Femur (tissue), 1 donor: ENCODE results near the gene FHOD1.
A peak's percentile ranks its signal among the peaks of the same experiment; 100 is the strongest.

Experiments
- DNase-seq: peaks from one replicate; pipeline ENCODE4 v3.0.0-alpha.2; 2017

FHOD1 gene

DNA sequence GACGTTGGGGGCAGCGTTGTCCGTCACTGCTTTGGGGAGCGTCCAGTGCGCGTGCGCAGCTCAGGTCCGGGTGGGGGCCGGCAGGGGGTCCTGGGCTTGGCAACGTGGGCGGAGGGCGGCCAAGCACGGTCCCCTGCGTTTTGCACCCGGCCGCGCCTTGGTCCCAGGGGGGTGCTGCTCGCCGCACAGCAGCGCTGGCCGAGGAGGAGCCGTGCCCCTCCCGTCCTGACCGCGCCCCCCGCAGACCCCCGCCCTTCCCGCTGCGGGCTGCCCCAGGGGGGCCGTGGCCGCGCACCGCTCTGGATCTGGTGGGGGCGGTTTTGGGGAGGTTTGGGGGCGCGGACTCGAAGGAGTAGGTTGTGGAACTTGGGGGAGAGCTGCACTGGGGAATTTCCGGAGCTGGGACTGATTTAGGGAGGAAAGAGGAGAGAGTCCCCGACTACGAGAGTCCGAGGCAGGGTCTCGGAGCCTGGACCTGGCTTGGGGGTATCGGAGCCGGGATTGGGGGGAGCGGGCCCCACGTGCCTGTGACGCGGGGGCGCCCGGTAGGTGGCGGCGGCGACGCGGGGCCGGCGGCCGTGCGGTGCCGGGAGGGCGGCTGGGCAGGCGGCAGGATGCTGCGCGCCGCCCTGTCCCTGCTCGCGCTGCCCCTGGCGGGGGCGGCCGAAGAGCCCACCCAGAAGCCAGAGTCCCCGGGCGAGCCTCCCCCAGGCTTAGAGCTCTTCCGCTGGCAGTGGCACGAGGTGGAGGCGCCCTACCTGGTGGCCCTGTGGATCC, 1.3 kb upstream of the FHOD1 start, which contains the start of gene SLC9A5:
Gene SLC9A5, plus strand, starts transcription at position 579 of the 777 bp plus-strand sequence. Its CDS starts 36 bp downstream, at position 615.
- peak; percentile 58 for DNase-seq

DNA sequence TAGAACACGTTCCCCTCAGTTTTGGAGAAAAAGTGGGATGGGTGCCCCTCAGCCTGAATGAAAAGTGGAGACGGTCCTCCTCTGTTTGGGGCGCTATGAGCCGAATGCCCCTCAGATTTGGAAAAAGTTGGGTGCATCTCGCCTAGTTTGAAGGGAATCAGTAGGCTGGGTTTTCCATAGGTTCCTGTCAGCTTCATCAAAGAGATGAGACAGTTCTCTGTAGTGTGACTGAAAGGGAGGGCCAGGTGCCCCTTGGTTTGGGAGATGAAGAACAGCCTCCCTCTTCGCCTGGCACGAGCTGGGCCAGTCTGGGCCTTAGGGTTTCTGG, 756 bp upstream of the FHOD1 start:
- no peak for DNase-seq

DNA sequence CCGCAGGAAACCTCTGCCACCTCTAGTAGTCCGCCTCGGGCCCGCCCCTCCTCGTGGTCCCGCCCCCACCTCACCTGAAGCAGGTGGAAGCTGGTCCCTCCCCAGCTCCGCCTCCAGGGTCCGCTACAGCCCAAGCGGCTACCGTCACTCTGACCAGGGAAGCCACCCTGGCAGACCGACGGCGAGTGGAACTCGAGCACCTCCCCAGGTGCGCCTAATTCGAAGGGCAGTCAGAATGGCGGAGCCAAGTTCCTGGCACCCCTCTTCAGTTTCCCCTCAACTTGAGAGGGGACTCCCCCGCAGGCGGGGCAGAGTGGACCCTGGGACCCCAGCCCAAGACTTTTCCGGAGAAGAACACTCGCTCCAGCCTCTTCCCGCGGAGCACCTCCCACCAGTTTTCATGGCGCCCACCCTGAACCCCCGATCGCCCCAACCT, 507 bp downstream of the FHOD1 start:
- DNase-seq, result peak; percentile 64

DNA sequence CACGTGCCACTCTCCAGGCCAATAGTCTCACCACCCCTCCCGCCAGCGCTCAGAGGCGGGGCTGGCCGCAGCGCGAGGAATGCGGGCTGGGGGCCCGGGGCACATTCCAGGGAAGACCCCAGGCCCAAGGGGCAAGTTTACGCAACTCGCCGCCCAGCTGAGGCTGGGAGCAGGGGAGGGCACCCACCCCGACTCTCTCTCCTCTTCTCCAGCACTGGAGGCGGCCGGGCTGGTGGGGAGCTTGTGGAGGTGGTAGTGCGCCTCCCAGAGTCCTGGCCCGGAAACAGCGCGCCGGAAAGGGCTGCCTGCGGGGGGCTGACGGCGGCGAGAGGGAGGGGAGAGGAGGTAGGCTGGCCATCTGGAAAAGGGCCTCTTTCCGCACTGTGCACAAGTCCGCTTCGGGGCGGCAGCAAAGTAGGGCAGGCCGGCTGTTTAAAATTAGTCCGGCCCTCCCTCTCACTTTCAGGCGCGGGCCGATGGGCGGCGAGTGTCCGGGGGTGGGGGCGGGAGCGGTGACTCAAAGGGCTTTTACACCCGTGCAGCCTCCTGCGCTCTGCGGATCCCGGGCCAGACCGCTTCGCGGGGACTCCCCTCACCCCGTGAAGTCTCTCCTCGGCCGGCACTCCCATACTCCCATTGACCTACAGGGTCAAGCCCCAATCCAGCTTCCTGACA, 1.1 kb downstream of the FHOD1 start:
- DNase-seq, result peak; percentile 91

DNA sequence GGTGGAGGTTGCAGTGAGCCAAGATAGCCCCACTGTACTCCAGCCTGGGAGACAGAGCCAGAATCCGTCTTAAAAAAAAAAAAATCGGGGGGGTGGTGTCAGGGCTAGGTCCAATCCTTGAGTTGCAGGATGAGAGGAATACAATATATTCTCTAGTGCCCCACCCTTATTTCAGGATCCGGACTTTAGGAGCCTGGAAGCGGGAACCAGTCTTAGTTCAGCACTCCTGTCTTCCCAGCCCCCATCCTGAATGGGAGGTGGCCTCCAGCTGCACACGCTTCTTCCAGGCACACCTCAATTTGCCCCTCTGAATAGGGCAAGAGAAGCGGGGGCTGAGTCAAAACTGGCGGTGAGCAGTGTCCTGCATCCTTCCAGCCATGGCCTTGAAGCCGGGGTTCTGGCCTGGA, 1.6 kb downstream of the FHOD1 start:
- no peak for DNase-seq

DNA sequence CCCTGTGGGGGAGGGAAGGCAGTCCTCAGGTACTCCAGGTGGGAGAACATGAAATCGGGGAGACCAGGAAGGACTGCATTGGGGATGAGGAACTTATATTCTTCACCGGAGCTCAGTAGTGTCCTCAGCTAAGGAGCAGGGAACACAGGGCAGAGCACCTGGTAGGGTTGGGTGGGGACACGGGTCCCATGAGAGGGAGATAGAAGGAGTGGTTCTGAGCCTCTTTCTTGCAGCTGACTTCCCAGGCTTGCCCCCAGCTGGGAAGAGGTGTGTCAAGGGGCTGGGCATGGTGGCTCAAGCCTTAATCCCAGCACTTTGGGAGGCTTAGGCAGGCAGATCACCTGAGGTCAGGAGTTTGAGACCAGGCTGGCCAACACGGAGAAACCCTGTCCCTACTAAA, 2.1 kb downstream of the FHOD1 start:
- no peak for DNase-seq

DNA sequence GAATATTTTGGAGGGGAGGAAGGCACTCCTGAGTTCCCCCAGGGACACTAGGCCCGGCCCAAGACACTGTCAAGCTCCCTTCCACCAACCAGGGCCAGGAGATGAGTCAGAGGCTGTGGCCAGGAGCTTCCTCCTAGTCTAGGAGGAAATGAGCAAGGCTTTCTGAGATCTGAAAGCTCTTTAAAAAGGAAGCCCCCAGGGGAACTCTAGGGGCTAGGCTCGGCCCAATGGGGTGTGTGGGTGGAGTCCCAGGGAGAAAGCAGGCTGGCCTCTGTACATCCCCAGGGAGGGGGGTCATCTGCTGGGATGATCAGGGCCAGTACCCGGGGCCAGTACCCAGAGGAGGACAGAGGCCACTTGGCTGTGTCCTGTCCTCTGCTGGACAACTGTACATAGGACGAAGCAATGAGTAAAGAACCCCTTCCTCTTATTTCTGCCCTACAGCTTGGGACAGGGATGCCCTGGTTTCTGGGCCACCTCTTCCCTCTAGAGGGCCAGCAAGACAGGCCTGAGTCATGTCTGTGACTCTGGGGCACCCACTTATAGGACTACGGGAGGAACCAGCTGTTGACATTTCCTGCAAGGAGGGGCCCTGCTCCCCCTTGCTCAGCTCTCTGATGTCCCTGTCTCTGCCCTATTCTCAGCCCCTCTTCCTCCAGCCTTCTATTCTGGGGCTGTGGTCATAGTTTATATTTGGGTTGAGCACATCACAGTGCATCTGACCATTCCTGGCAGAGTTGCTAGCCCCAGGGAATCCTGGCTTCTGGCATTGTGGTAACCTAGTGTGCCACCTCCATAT, 2.7 kb downstream of the FHOD1 start:
- peak; percentile 80 for DNase-seq

DNA sequence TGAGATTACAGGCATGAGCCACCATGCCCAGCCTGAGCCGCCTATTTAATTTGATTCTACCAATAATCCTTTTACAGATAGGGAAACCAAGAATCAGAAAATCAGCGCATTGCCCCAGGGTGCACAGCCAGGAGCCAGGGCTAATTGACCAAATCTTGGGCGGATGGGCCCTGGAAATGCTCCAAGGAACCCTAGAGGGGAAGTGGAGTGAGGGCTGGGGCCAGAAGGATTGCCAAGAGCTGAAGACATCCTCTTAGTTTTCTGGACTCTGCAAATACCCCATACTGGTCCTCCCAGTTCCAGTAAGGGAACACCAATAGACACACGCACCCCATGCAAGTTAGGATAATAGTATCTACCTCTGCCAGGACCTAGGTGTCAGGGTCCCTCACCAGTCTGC, 3.8 kb downstream of the FHOD1 start:
- peak; percentile 21 for DNase-seq

DNA sequence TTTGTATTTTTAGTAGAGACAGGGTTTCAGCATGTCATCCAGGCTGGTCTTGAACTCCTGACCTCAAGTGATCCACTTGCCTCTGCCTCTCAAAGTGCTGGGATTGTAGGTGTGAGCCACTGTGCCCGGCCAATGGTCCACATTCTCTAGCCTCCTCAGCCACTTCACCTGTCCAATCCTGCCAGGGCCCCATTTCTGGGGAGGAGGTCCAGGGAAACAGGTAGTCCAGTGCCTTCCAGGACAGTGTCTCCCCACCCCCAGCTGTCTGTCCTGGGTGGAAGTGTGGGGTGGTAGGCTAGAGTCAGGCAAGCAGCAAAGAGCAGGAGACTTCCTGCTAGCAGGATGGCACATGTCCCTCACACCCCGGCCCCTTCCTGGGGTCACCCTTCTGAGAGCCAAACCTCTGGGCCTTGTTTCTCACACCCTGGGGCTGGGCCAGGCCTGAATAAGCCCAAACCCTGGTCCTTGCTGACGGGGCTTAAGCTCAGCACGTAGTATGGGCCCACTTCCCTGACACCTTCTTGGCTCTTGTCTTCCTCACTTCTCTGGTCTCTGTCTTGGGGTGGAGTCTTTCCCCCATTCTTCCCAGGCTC, 5.0 kb downstream of the FHOD1 start:
- peak; percentile 15 for DNase-seq

DNA sequence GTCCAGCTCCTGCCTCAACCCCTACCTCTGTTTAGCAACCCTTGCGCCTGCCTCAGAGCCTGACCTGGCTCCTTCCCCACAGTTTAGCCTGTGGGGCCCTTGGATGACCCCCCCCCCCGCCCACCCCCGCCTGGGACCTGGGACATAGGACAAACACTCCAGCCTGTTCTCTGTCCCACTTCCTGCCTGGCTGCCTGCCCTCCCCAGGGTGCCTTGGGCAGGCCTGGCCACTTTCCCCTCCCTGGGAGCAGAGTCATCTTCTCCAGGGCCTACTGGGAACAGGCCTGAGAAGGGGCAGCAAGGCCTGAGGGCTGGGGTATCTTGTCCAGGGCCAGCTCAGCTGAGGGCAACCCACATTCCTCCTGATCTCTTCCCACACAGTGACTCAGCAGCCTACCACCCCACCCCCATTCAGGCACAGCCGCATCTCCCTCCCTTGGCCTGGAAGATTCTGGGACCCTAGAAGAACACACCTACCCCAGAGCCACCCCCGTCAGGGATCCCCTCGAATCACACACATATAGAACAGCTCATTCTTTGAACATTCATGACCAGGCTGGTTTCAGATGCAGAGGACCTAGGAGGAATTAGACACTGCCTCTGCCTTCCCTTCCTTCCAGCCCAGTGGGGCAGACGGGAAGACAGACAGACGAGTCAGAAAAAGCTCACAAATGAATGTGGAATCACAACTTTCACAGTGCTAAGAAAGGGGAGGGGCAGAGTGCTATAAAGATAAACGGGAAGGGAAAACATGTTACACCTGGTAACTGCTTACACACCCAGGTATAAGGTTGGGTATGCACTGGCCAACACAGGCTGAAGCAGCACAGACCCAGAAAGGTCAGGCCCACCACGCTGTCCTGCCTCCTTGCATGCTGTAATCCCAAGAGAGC, 6.0 kb downstream of the FHOD1 start:
- peak; percentile 38 for DNase-seq

DNA sequence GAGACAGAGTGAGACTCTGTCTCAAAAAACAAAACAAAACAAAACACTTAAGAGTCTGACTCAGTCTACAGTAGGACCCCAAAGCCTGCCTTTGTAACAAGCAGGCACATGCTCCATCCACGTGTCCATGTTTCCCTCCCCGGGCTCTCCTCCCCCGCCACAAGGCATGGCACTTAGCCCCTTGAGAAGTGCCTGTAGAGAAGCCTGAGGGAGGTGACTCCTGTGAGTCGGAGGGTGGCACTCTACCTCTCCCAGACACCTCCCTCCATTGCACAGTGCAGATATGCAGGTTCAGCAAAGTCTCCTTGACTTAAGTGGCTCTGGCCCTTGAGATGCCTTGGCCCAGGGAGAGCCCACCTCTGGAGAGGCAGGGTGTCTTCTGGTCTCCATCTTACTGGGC, 6.8 kb downstream of the FHOD1 start:
- no peak for DNase-seq

DNA sequence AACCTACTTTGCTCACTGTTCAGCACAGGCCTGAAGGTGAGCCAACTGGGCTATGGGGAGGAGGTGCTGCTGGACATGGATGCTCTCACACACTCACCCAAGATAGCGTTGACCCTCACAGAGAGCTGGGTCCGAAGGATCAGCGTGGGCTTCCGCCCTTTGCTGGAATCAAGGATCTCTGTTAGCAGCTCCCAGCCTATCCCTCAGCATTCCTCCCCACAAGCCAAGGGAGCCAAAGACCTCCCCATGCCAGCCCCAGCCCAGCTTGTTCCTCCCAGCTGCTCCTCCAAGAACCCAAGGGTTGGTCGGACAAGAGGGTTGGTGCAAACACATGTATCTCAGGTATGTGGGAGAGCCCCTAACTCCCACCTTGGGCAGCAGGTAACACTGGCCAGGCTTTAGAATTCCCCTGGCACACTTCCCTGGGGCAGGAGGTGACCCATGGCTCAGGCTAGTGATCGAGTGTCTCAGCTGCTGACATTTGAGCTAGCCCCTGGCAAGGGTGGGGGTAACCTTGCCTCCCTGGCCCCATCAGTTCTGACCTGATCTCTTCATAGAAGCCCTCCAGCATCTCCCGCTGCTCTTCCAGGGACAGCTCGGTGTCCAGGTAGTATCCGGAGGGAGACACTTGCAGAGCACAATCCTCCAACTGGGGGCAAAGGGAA, 8.3 kb downstream of the FHOD1 start:
- peak; percentile 19 for DNase-seq

DNA sequence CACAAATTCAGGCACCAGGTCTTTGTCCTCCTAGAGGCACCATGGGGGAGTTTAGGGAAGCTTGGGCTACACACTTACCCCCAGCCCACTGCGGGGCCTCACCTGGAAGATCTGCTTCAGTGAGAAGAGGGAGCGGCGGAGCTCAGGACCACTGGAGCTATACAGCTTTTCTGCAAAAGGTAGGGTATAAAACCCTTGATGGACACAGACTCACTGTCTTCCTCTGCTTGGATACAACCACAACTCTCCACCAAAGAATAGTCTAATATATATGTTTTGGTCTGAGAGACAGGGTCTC, 9.1 kb downstream of the FHOD1 start:
- DNase-seq, result no peak

DNA sequence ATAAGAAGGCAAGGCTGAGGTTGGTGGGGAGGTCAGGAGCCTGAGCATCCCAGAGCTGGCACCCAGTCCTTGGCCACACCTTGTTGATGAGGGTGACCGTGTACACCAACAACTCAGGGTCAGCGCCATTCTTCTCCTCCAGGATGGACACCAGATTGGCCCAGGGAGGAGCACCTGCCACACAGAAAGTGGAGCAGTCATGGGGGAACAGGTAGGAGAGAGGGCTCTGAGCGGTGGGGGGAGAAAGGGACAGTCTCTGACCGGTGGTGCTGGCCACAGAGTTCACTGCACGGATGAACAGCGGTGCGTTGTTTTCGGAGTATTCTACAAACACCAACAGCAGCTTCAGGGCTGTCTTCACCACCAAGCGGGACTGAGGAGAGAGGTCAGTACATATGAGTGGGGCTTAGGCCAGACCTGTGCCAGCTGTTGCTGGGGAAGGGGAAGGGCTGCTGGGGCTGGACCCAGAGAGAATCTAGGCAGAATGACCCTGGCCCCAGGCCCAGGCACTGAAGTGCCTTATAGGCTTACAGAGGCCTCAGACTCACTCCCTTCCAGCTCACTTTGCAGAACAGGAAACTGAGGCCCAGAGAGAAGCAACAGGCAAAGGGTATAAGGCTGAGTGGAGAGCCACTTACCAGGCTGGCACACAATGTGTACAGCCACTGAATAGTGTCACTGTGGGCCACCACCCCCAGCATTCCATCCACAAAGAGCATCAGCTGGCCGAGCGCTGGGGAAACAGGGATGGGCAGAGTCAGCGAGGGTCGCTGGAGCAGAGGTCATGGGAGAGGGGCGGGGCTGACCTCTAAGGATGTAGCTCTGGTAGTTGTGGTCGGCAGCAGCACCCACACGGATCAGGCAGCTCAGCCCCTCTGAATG, 9.6 kb downstream of the FHOD1 start:
- DNase-seq, result no peak

DNA sequence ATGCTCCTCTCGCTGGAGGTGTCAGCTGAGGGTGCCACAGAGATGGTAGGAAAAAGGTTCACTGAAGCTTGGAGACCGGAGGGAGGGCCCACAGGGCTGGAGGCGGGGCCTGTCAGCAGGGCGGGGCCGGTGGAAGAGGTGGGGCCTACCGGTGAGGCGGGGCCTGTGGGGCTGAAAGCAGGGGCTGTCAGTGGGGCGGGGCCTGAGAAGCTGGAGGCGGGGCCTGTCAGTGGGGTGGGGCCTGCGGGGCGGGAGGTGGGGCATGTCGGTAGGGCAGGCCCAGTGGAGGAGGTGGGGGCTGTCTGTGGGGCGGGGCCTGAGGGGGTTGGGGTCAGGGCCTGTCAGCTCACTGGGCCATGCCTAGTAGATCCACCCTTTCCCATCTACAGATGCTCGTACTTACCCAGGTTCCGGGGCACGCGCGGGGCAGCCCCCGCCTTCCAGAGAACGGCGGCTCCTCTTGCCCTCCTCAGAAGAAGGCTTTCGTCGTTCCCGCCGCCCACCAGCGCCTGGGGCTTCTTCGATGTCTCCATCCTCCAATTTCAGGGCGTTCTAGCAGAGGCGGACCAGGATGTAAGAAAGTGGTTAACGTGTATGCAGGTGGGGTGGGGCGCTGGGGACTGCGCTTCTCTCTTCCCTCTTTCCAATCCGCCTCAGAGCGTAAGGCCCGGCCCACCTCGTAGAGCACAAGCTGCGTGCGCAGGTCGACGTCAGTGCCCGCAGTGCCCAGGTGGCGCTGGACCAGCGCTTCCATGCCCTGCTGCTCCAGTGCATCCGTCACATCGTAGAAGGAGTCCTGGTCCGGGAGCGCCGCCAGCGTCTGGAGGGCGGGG, 10.5 kb downstream of the FHOD1 start:
- DNase-seq, result peak; percentile 55

DNA sequence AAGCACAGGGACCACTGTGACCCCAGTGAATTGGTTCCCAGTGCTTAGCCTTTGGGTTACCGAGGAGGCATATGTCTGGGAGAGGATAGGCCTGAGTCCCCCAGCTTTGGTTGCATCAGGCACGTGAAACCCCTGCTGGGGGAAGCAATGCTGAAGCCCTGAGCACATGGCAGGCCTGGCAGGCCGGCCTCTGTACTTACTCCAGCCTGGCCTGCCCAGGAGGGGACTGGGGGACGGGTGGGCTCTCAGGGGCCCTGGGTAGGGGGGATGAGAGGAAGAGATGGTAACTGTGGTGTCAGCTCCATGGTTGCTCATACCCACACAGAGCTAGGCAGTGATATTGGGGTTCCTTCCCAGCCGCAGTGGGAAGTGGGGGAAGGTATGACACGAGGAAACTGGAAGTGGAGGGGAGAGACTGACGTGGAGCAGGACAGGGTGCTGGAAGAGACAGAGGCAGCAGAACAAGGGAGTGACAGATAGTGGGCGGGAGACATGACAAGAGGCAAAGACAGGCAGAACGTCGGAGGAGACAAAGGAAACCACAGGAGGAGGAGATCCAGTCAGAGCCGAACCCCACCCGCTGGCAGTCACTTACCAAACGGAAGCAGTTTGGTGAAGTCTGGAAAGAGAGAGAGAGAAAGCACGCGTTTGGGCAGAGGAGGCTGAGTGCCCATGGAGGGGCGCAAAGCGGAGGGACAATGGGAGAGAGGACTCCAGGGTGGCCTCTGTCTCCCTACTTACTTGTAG, 11.3 kb downstream of the FHOD1 start:
- peak; percentile 17 for DNase-seq

DNA sequence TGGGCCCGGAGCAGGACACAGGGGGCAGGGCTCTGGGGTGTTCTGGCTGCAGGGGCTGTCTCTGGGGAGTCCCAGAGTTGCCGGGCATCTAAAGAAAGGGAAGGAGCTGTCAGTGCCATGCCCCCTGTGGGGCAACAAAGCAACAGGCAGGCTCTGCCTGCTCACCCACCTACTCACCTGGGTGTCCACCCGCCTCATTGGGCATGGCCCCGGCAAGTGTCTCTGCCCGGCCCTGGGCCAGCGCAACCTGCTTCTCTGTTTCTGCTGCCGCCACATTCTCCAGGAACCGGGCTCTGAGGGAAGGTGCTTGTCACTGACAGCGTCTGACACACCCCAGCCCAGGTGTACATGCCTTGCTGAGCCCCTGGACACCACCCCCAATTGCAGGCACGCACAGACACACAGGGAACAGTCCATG, 13.1 kb downstream of the FHOD1 start:
- no peak for DNase-seq

DNA sequence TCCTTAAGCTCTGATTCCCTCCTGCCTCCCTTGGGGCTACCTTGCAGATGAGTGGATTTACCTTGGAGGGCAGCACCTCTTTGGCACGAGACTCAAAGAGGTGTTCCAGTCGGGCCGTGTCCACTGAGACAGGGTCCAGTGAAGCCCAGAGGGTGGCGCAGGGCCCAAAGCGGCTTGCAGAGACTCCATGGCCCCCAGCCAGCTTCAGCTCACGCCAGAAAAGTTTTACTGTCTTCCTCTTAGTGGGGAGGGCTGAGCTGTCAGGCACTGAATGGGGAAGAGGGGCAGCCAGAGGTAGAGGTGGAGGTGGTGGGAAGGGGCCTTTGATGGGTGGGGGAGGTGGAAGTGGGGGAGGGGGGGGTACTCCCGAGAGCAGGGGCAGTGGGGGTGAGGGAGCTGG, 13.7 kb downstream of the FHOD1 start:
- no peak for DNase-seq
